NCI-H2171 treated with DMSO at 0.1 percent for 48 hours (cell line): ENCODE results near the gene SPEN.
A peak's percentile ranks its signal among the peaks of the same experiment; 100 is the strongest.
"Not testable (repeated sequence)": the region's sequence is repeated elsewhere in the genome, so short reads cannot be mapped to it uniquely, and the experiment has no call there.

Source experiments
- DNase-seq: peaks from one replicate; lab custom pipeline; 2025; lab: John Stamatoyannopoulos, UW

The SPEN gene

GRCh38 chr1:15847100-15847892 is at the start of gene SPEN:
Gene SPEN, plus strand, starts transcription at chr1:15847707. Its CDS starts 361 bp downstream, at chr1:15848068.
- peak; percentile 95 for DNase-seq

GRCh38 chr1:15799004-15799867 is 48.3 kb upstream of the SPEN start:
- no peak for DNase-seq

GRCh38 chr1:15799928-15800835 is 47.3 kb upstream of the SPEN start:
- DNase-seq: no peak

GRCh38 chr1:15802234-15802965 is 45.1 kb upstream of the SPEN start:
- no peak for DNase-seq

- no peak for DNase-seq
Measured at GRCh38 chr1:15803380-15803779, 44.1 kb upstream of the SPEN start.

GRCh38 chr1:15804060-15804459 is 43.4 kb upstream of the SPEN start:
- DNase-seq: no peak

- DNase-seq: no peak
Measured at GRCh38 chr1:15807121-15807520, 40.4 kb upstream of the SPEN start.

- not testable (repeated sequence) for DNase-seq
Measured at GRCh38 chr1:15807549-15807948, 40.0 kb upstream of the SPEN start, which contains the start of gene UQCRHL. Gene UQCRHL, minus strand, starts transcription at chr1:15807649. Its CDS starts 0 bp downstream, at chr1:15807649.

GRCh38 chr1:15808955-15809354 is 38.6 kb upstream of the SPEN start:
- no peak for DNase-seq

GRCh38 chr1:15810073-15810472 is 37.4 kb upstream of the SPEN start:
- DNase-seq: no peak

GRCh38 chr1:15816674-15817073 is 30.8 kb upstream of the SPEN start:
- DNase-seq: peak; percentile 63

GRCh38 chr1:15820478-15820877 is 27.0 kb upstream of the SPEN start:
- no peak for DNase-seq

GRCh38 chr1:15825800-15826199 is 21.7 kb upstream of the SPEN start:
- no peak for DNase-seq

GRCh38 chr1:15826810-15827507 is 20.5 kb upstream of the SPEN start:
- DNase-seq: no peak

- not testable (repeated sequence) for DNase-seq
Measured at GRCh38 chr1:15827567-15827966, 19.9 kb upstream of the SPEN start.

GRCh38 chr1:15828931-15829330 is 18.6 kb upstream of the SPEN start:
- DNase-seq: not testable (repeated sequence)

- DNase-seq: no peak
Measured at GRCh38 chr1:15830258-15830657, 17.2 kb upstream of the SPEN start.

- DNase-seq: peak; percentile 83
Measured at GRCh38 chr1:15833069-15833679, 14.3 kb upstream of the SPEN start.

GRCh38 chr1:15833842-15834405 is 13.6 kb upstream of the SPEN start:
- DNase-seq: no peak
